COLO668 (cell line): ENCODE measurements around the gene NCAPD3.
"Not testable (repeated sequence)": the region's sequence is repeated elsewhere in the genome, so short reads cannot be mapped to it uniquely, and the experiment has no call there.

ENCODE experiments used
- DNase-seq: peaks from one replicate; lab custom pipeline; 2025; ENCODE audit not compliant: unreplicated experiment; lab: John Stamatoyannopoulos, UW

NCAPD3 gene

GRCh38 chr11:134223836-134224709, at the start of gene NCAPD3, which contains the start of gene VPS26B:
TSS of gene NCAPD3 (minus strand) at chr11:134223967. CDS start at chr11:134223926, 41 bp downstream.
TSS of gene VPS26B (plus strand) at chr11:134224671. CDS start at chr11:134225123, 452 bp downstream.
- peak; percentile 97 for DNase-seq

- no peak for DNase-seq
Observed at GRCh38 chr11:134273317-134273712, 49.5 kb upstream of the NCAPD3 start.

- DNase-seq = no peak
Observed at GRCh38 chr11:134272381-134273316, 48.9 kb upstream of the NCAPD3 start.

- no peak for DNase-seq
Observed at GRCh38 chr11:134271978-134272377, 48.2 kb upstream of the NCAPD3 start.

- no peak for DNase-seq
Observed at GRCh38 chr11:134270250-134270714, 46.5 kb upstream of the NCAPD3 start.

GRCh38 chr11:134267966-134268365, 44.2 kb upstream of the NCAPD3 start:
- DNase-seq = no peak

- DNase-seq = no peak
Observed at GRCh38 chr11:134267461-134267860, 43.7 kb upstream of the NCAPD3 start.

GRCh38 chr11:134266841-134267251, 43.1 kb upstream of the NCAPD3 start:
- DNase-seq = no peak

- DNase-seq = no peak
Observed at GRCh38 chr11:134266440-134266839, 42.7 kb upstream of the NCAPD3 start.

GRCh38 chr11:134264966-134265764, 41.4 kb upstream of the NCAPD3 start:
- DNase-seq = no peak

GRCh38 chr11:134261626-134262488, 38.1 kb upstream of the NCAPD3 start:
- peak; percentile 15 for DNase-seq

- DNase-seq = no peak
Observed at GRCh38 chr11:134260983-134261382, 37.2 kb upstream of the NCAPD3 start.

GRCh38 chr11:134260503-134260902, 36.7 kb upstream of the NCAPD3 start:
- no peak for DNase-seq

- DNase-seq = no peak
Observed at GRCh38 chr11:134258577-134258976, 34.8 kb upstream of the NCAPD3 start.

- no peak for DNase-seq
Observed at GRCh38 chr11:134257101-134257500, 33.3 kb upstream of the NCAPD3 start.

GRCh38 chr11:134255184-134255561, 31.4 kb upstream of the NCAPD3 start:
- DNase-seq = not testable (repeated sequence)

GRCh38 chr11:134254433-134255183, 30.8 kb upstream of the NCAPD3 start:
- DNase-seq = no peak

- DNase-seq = peak; percentile 96
Observed at GRCh38 chr11:134253188-134253993, 29.6 kb upstream of the NCAPD3 start, which contains the start of the genes ACAD8 and THYN1. TSS of gene ACAD8 (plus strand) at chr11:134253568. CDS start at chr11:134253601, 33 bp downstream. TSS of gene THYN1 (minus strand) at chr11:134253352. CDS start at chr11:134252882, 470 bp downstream.
